ENCODE data around the gene TOX2.

DNA sequence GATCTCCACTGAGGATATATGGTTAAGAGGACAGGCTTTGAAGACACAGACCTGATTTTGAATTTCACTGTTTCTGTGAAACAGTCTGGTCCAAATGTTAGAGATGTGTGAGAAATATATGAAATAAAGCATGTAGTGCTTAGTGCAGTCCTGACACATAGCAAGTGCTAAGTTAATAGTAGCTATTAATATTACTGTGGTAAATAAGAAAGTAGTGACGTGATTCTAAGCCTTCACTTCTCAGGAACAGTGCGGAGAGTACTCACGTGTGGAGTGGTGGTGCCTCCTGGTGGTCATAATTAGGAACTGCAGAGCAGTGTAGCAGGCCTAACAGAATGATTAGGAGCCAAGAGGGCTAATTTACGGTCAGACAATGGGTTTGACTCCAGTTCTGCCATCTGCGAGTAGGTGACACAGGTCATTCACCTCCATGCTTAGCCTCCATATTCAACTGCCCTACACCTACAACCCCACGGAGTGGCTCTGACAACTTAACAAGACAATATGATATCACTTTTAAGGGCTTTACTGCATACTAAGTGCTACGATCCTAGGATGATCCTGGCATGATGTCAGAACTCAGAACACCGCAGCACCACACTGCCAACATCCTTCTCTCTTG, 166.1 kb downstream of the TOX2 start:
- TF ChIP-seq POLR2A (IDR thresholded peaks at IDR 0.05; ENCODE audit: low read depth, low read length) (no peak), POLR2AphosphoS5 (IDR thresholded peaks at IDR 0.05; ENCODE audit: low read depth, low read length) (no peak), SPI1 (IDR thresholded peaks at IDR 0.05; ENCODE audit: low read depth, low read length) (no peak), TAF1 (IDR thresholded peaks at IDR 0.05; ENCODE audit: low read depth, low read length) (no peak), PAX5 (IDR thresholded peaks at IDR 0.05; ENCODE audit: insufficient read depth, low read length, severe bottlenecking) (no peak)

Data from GM12891 (cell line).